Smooth muscle cell (in vitro differentiated cells): ENCODE measurements around the gene COX11. TPM values are rescaled to one million over a fixed set of nuclear protein-coding genes. Genes with fewer than 3 reads are reported as not detected.

Source experiments
- DNase-seq: peaks from one replicate; lab custom pipeline; 2025; ENCODE audit not compliant: unreplicated experiment; lab: John Stamatoyannopoulos, UW
- H2AFZ ChIP-seq: fragments of 200-600 bp; sonication (generic); 2 replicates; pipeline ENCODE4 v1.6.0; 2016; ENCODE audit warnings: antibody characterized with exemption, low read depth, mild to moderate bottlenecking
- H3F3A ChIP-seq: fragments of 200-600 bp; sonication (generic); 2 replicates; pipeline ENCODE4 v1.6.0; 2017; ENCODE audit warnings: antibody characterized with exemption, low read depth
- H3K27ac ChIP-seq: fragments of 200-600 bp; sonication (generic); 2 replicates; pipeline ENCODE4 v1.5.1; 2016; ENCODE audit warnings: low read depth, mild to moderate bottlenecking
- H3K27me3 ChIP-seq: fragments of 200-600 bp; sonication (generic); 2 replicates; pipeline ENCODE4 v1.6.1; 2016; ENCODE audit warnings: low read depth, mild to moderate bottlenecking
- H3K36me3 ChIP-seq: fragments of 200-600 bp; sonication (generic); 2 replicates; pipeline ENCODE4 v1.5.1; 2016; ENCODE audit warnings: low read depth
- H3K4me1 ChIP-seq: fragments of 200-600 bp; sonication (generic); 2 replicates; pipeline ENCODE4 v1.5.1; 2016; ENCODE audit warnings: low read depth
- H3K4me2 ChIP-seq: fragments of 200-600 bp; sonication (generic); 2 replicates; pipeline ENCODE4 v1.6.0; 2016; ENCODE audit warnings: mild to moderate bottlenecking
- H3K4me3 ChIP-seq: fragments of 200-600 bp; sonication (generic); 2 replicates; pipeline ENCODE4 v1.5.1; 2016; ENCODE audit warnings: mild to moderate bottlenecking
- H3K79me2 ChIP-seq: fragments of 200-600 bp; sonication (generic); 2 replicates; pipeline ENCODE4 v1.6.0; 2016; ENCODE audit warnings: low read depth, mild to moderate bottlenecking
- H3K9ac ChIP-seq: fragments of 200-600 bp; sonication (generic); 2 replicates; pipeline ENCODE4 v1.6.0; 2016; ENCODE audit warnings: low read depth
- H3K9me3 ChIP-seq: fragments of 200-600 bp; sonication (generic); replicated peaks from 2 replicates; pipeline ENCODE4 v1.5.1; 2016; ENCODE audit warnings: low read depth
- H4K20me1 ChIP-seq: fragments of 200-600 bp; sonication (generic); 2 replicates; pipeline ENCODE4 v1.6.0; 2016; ENCODE audit warnings: low read depth
- CTCF ChIP-seq: fragments of 200-600 bp; sonication (generic); IDR thresholded peaks from 2 replicates; pipeline ENCODE4 v1.5.1; 2017; ENCODE audit warnings: borderline replicate concordance, mild to moderate bottlenecking, antibody characterized with exemption; ENCODE audit not compliant: insufficient read depth, poor library complexity, severe bottlenecking
- WGBS: methylation state at CpG from one replicate; pipeline ENCODE4 v1.1.7; 2016; ENCODE audit warnings: low lambda C conversion rate; 5-methylcytosine and 5-hydroxymethylcytosine counted together
- polyA plus RNA-seq: library from polyadenylated mRNA; unstranded; fragments of >200 nt; fragmentation: Nextera tagmentation; extraction: Ambion mirVana; gene quantifications from 2 replicates; pipeline ENCODE4 v1.2.1, GENCODE V29; 2016
- total RNA-seq: library from RNA; depleted of rRNA; stranded (reverse); fragments of >200 nt; gene quantifications from 2 replicates; pipeline ENCODE4 v1.2.3, GENCODE V29; 2014

Gene COX11
- total and polyA plus RNA-seq, 2 experiments from 2014 or later: 30.5 to 38.9 TPM

- no peak for TF ChIP-seq CTCF
- Histone ChIP-seq H3K79me2 (no peaks in the 10 kb centered on the region), H3K27ac (no peak overlapping the region), H3K4me3 (no peak overlapping the region), H3K9me3 (no peaks in the 10 kb centered on the region), H4K20me1 (no peaks in the 10 kb centered on the region), H3K27me3 (no peaks in the 10 kb centered on the region), H3F3A (no peaks in the 10 kb centered on the region), H3K36me3 (no peaks in the 10 kb centered on the region), H3K4me1 (no peaks in the 10 kb centered on the region), H2AFZ (no peak overlapping the region), H3K4me2 (no peak overlapping the region), H3K9ac (no peak overlapping the region)
- no peak for DNase-seq
- 98% methylated on average over 2 of the region's 2 CpGs for WGBS
Observed at GRCh38 chr17:54947396-54947795, 21.1 kb downstream of the COX11 start.

- Histone ChIP-seq H3K36me3 (no peaks in the 10 kb centered on the region), H3K4me3 (no peak overlapping the region), H2AFZ (no peak overlapping the region), H3K9me3 (no peaks in the 10 kb centered on the region), H3K79me2 (no peaks in the 10 kb centered on the region), H3F3A (no peaks in the 10 kb centered on the region), H4K20me1 (no peaks in the 10 kb centered on the region), H3K27ac (no peak overlapping the region), H3K9ac (no peak overlapping the region), H3K4me2 (no peak overlapping the region), H3K27me3 (no peaks in the 10 kb centered on the region), H3K4me1 (no peaks in the 10 kb centered on the region)
- TF ChIP-seq CTCF: no peak
- DNase-seq: no peak
- 97% methylated on average over 1 of the region's 1 CpG for WGBS
Observed at GRCh38 chr17:54945671-54946070, 22.8 kb downstream of the COX11 start.

- WGBS: 90% methylated on average over 1 of the region's 1 CpG
- no peak overlapping the region for H3K4me2 ChIP-seq
- no peak overlapping the region for H2AFZ ChIP-seq
Observed at GRCh38 chr17:54945231-54945630, 23.2 kb downstream of the COX11 start.

More at GRCh38 chr17:54945231-54945630, 23.2 kb downstream of the COX11 start:
- TF ChIP-seq CTCF: no peak
- Histone ChIP-seq H3K79me2 (no peaks in the 10 kb centered on the region), H3K27me3 (no peaks in the 10 kb centered on the region), H4K20me1 (no peaks in the 10 kb centered on the region), H3F3A (no peaks in the 10 kb centered on the region), H3K36me3 (no peaks in the 10 kb centered on the region), H3K9me3 (no peaks in the 10 kb centered on the region), H3K4me1 (no peaks in the 10 kb centered on the region), H3K4me3 (no peak overlapping the region), H3K9ac (no peak overlapping the region), H3K27ac (no peak overlapping the region)
- DNase-seq: no peak
